Right forelimb (tissue), 1 donor: ENCODE measurements around the gene ARFRP1.
A peak's percentile ranks its signal among the peaks of the same experiment; 100 is the strongest.

Experiments used
- DNase-seq: peaks from one replicate; pipeline ENCODE4 v3.0.0-alpha.2; 2018

The ARFRP1 gene

GRCh38 chr20:63707558-63708300, at the start of gene ARFRP1, which contains the start of gene ZGPAT:
ARFRP1 (minus strand) TSS chr20:63707976; CDS start chr20:63707091, 885 bp downstream.
ZGPAT (plus strand) TSS chr20:63708039; CDS start chr20:63708581, 542 bp downstream.
- peak; percentile 90 for DNase-seq

DNA sequence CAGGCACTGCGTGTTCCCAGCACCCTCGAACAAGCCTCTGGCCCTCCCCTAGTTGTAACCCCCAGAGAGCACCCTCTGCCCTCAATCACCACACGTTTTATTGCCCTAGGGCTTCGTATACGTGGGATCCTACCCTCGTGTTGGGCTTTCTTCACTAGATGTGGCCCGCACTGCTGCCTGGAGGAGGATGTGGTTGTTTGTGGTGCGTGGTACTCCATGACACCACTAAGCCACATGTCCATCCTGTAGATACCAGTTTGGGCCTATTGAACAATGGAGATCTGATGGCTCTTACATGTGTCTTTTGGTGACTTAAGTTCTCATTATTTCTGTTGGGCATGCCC, 48.8 kb upstream of the ARFRP1 start:
- no peak for DNase-seq

DNA sequence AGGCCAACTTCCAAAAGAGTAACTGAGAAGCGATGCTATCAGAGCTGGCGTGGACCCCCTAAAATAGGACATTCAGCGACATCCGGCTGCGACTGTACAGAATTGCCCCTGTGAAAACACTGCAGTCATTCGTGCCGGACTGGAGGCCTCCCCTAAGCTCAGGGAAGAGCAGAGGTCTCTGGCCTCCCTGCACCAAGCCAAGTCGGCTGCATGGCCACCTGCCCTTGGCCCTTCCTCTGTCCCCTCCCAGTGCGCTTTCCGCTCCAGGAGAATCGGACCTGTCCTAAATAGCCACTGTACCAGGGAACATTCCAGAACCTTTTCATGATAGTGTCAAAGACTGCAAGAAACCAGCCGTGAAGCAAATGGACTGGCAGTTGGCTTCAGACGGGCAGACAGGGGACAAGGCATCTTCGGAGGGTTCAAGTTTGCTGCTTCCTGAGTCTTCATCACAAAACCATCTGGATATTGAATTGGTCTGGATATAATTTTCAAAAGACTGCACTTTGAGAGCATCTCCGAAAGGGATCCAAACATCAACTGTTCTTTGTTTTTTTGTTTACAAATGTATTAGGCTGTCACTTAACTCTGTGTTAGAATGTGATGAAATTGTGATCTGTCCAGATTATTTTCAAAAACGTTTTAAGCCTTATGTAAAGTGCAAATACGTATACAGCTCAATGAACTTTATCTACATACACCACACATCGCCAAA, 48.3 kb upstream of the ARFRP1 start:
- DNase-seq = no peak

DNA sequence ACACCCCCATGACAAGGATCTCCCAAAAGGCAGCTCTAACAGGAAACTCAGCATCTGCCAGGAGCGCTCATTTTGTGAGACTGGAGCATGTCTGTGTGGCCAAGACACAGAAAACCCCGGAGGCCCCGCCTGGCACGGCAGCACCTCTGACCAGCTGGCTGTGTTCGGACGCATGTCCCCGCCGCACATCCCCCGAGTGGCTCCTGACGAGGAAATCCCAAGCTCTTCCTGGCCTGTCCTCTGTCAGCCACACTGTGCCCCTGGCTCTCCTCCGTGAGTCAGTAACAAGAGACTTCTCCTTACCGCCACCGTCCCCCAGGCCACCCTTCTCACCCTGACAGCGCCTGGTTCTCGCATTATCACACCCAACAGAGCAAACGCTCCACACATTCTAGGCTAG, 46.2 kb upstream of the ARFRP1 start:
- no peak for DNase-seq

DNA sequence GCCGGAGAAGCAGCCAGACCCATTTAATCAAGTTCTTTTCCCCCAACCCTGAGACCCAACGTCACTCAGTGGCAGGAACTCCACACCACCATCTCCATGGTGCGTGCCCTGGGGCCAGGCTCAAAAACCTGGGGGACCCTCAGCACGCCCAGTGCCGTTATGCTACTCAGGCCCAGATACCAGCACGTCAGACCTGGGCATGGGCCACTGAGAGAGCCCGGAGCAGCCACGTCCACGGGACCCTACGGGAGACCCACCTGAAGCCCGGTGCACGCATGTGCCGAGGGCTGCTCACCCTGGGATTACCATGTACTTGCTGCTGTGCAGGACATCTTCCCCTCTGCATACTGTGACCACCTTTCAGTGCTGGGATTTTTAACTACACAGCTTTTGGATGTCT, 45.6 kb upstream of the ARFRP1 start:
- no peak for DNase-seq

GRCh38 chr20:63752411-63753101, 44.8 kb upstream of the ARFRP1 start:
- peak; percentile 38 for DNase-seq

DNA sequence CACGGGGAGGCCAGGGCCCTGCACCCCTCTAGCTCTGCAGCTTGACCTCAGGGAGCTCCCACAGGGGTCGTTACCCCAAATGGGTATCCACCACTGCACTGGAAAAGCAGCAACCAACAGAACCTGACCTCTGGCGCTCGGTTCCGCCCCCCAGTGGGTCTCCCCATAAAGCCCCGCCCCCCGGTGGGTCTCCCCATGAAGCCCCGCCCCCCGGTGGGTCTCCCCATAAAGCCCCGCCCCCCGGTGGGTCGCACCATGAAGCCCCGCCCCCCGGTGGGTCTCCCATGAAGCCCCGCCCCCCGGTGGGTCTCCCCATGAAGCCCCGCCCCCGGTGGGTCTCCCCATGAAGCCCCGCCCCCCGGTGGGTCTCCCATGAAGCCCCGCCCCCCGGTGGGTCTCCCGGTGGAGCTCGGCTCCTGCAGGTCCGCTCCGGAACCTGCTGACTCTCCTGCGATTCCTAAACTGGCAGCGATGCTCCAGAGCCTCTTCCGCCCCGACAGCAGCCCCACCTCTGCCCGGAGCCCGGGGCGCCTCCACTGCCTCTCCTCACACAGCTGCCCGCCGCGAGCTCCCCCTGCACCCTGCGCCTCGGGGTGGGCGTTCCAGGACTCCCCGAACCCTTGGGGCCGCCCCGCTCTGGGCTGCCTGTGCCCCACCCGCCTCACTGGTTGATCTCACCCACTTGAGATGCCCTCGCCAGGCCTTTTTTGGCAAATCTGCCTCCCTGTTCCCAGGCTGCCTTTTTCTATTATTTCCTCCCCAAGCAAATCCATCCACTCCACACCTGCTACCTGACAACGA, 43.9 kb upstream of the ARFRP1 start:
- peak; percentile 36 for DNase-seq

GRCh38 chr20:63750807-63751470, 43.2 kb upstream of the ARFRP1 start:
- no peak for DNase-seq

DNA sequence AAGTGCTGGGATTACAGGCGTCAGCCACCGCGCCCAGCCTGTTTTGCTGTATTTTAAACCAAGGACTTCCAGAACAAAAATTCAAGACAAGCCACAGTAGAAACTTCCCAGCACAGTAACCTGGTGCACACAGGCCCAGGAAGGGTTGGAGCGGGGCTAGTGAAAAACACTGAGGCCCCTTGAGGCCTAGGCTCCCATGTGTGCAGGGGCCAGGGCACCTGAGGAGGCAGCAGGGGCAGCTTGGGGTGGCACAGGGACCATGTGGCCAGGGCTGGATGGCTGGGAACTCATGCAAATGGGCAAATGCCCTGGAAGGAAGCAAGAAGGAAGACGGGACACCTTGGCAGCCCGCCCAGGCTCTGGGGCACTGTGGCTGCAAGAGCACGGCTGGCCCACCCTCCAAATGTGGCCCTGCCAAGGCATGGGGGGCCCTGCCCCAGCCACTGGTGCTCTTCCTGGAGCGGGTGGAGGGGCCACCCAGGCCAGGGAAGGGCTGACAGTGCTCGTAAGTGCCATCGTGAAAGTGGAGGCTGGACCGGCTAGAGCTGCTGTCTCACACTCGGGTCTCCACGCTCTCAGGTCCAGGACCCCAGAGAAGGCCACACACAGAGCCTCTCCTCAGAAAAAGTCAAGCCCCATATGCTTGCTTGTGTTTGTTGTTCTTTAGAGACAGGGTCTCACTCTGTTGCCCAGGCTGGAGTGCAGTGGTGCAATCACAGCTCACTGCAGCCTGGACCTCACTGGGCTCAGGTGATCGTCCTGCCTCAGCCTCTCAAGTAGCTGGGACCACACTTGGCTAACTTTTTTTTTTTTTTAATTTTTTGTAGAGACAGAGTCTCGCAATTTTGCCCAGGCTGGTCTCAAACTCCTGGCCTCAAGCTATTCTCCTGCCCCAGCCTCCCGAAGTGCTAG, 42.1 kb upstream of the ARFRP1 start:
- DNase-seq = peak; percentile 41

DNA sequence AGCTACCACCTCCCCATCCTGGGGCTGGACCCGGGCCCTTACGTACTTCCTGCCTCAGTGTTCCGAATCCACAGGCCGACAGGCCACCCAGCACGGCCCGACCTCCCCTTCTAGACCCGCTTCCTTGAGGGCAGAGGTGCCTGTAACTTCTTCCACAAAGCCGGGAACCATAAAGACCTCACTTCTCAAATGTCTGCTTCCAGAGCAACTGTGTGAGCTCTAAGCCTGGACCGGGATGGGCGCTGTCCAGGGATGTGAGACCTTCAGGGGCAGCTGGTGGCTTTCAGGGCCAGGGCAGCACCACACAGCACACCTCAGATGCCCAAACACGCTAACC, 41.1 kb upstream of the ARFRP1 start:
- DNase-seq = no peak

DNA sequence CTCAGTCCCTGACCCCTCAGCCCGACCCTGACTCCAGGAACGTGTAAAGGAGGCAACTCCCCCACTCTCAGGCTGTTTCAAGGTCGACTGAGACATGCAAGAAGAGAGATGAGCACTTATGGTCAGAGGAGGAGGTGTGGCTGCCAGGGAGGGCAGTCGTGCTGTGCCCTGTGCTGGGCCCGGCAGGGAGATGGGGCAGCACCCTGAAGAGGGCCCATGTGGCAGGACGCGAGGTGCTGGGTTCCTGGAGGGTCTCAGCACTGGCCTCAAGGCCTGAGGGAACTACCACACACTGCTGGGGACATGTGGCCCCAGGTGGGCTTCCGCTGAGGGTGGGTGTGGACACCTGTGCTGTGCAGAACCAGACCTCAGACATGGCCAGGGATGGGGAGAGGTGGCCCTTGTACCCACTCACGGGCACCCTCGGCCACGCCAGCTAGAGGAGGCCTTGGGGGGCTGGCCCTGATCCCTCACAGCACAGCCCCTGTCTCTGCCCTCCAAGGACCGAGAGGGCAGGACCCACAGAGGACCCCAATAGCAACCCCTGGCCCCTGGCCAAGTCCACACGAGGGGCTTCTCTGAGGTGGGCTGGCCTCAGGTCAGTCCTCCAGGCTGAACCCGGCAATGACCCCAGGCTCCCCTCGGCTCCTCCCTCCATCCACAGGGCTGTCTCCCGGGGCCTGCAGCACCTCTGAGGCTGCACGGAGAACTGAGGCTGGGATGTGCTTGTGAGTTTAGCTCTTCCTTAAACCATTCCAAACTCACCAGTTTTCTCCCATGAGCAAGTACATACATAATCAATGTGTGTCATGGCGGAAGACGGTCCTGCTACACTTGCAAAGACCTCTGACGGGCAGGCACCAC, 40.5 kb upstream of the ARFRP1 start:
- no peak for DNase-seq

- DNase-seq = no peak
Observed at GRCh38 chr20:63747622-63748069, 39.9 kb upstream of the ARFRP1 start.

GRCh38 chr20:63746751-63747315, 39.1 kb upstream of the ARFRP1 start:
- no peak for DNase-seq

DNA sequence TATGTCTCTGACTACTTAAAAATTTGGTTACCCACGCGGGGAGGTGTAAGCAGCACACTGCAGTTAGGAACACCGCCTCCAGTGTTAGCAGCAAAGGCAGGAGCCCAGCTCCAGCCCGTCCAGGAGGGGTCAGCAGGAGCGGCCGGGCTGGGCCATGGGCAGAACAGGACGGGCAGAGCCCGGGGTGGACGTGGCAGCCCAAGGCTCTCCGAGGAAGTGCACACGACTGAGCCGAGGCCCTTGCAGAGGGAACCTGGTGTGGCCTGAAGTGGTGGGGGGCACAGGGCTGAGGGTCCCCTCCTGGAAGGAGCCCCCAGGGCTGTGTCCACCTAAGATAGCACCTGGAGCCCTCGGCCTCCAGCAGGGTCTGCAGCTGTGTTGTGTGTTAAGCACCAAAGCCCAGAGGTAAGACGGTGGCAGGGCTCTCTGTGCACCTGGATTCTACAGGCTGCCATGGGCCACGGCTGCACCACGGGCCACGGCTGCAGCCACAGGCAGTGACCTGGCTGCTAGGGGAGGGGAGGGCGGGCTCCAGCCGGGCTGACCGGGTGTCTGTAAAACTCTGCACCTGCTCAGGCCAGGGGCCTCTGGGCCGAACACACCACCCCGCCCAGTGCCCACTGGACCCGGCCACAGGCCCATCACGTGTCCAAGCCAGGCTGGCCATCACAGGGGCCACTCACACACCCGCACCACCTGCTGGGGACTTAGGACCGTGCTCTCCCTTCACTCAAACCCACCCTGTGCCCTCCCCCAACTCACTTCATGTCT, 38.4 kb upstream of the ARFRP1 start:
- DNase-seq = no peak

GRCh38 chr20:63745424-63745805, 37.6 kb upstream of the ARFRP1 start:
- DNase-seq = no peak

DNA sequence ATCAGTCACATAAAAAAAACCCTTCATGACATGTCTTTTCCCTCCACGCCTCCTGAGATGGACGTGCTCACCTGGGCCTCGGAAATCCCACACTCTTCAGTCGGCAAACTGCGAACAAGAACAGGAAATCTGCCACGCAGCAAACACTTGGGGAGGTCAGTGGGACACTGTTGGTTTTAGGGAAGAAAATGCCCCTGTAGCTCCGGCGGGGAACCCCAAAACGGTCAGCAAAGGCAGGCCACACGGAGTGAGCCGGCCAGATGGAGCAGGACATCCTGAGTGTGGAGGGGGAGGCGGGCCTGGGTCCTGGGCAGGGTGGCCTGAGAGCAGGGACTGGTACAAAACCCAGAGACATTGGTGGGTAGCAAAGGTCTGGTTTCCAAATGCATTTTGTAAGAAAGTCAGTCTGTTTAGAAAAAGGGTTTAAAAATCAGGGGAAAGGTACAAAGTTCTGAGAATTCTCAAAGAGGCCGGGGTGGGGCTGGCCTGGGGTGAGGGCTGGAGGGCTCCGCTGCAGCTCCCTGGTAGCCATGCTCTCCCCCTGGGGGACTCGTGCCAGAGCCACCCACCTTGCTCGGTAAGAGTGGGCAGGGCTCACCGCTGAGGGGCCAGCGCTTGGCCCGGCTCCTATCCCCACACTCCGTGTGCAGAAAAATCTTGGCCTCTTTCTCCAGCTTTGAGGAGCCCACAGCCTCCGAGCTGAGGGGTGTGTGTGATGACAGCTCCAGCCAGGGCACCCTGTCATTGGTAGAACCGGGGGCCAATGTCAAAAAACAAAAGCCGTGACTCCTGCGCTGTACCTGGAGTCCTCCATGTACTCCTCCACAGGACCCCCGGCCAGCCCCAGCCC, 37.0 kb upstream of the ARFRP1 start:
- no peak for DNase-seq

DNA sequence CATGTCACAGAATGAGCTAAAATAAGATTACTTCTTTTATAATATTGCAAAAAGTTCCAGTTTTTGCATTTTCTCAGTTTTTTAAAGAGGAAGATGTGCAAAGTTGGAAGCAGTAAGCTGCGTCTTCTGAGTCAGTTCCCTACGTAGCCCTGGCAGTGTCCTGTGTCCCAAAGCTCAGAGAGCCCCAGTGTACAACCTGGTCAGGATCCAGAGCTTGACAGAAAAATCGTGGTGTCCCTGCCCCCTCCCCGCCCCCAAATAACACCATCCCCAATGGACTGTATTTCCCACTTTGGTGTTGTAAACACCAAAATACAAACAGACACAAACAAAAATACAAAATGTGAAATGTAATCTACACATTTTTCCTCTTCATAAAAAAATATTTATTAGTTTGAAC, 36.4 kb upstream of the ARFRP1 start:
- DNase-seq = no peak
